ENCODE data around the gene PTPRD.

Gene PTPRD

GRCh38 chr9:8600914-8601680, 2011.7 kb downstream of the PTPRD start:
- no peak for DNase-seq

GRCh38 chr9:8599937-8600336, 2012.9 kb downstream of the PTPRD start:
- no peak for DNase-seq

- DNase-seq = no peak
Measured at GRCh38 chr9:8589476-8589875, 2023.3 kb downstream of the PTPRD start.

GRCh38 chr9:8585036-8585435, 2027.8 kb downstream of the PTPRD start:
- no peak for DNase-seq

GRCh38 chr9:8579661-8580060, 2033.1 kb downstream of the PTPRD start:
- DNase-seq = no peak

- no peak for DNase-seq
Measured at GRCh38 chr9:8576741-8577140, 2036.1 kb downstream of the PTPRD start.

GRCh38 chr9:8574846-8575245, 2038.0 kb downstream of the PTPRD start:
- DNase-seq = no peak

- no peak for DNase-seq
Measured at GRCh38 chr9:8572209-8572608, 2040.6 kb downstream of the PTPRD start.

- no peak for DNase-seq
Measured at GRCh38 chr9:8571643-8572042, 2041.2 kb downstream of the PTPRD start.

GRCh38 chr9:8570776-8571175, 2042.0 kb downstream of the PTPRD start:
- no peak for DNase-seq

- no peak for DNase-seq
Measured at GRCh38 chr9:8569823-8570222, 2043.0 kb downstream of the PTPRD start.

GRCh38 chr9:8567963-8568579, 2044.7 kb downstream of the PTPRD start:
- DNase-seq = no peak

- no peak for DNase-seq
Measured at GRCh38 chr9:8564960-8565359, 2047.8 kb downstream of the PTPRD start.

- no peak for DNase-seq
Measured at GRCh38 chr9:8560560-8561525, 2052.0 kb downstream of the PTPRD start.

GRCh38 chr9:8558176-8558575, 2054.6 kb downstream of the PTPRD start:
- DNase-seq = no peak

- DNase-seq = no peak
Measured at GRCh38 chr9:8555762-8556500, 2056.9 kb downstream of the PTPRD start.

- no peak for DNase-seq
Measured at GRCh38 chr9:8553444-8553843, 2059.4 kb downstream of the PTPRD start.

GRCh38 chr9:8552732-8553131, 2060.1 kb downstream of the PTPRD start:
- no peak for DNase-seq

GRCh38 chr9:8549214-8549613, 2063.6 kb downstream of the PTPRD start:
- no peak for DNase-seq

- no peak for DNase-seq
Measured at GRCh38 chr9:8543219-8543618, 2069.6 kb downstream of the PTPRD start.

- DNase-seq = no peak
Measured at GRCh38 chr9:8542537-8542936, 2070.3 kb downstream of the PTPRD start.

- DNase-seq = no peak
Measured at GRCh38 chr9:8539681-8540197, 2073.1 kb downstream of the PTPRD start.

- DNase-seq = no peak
Measured at GRCh38 chr9:8536845-8537244, 2076.0 kb downstream of the PTPRD start.
